GM12878 (cell line): Measurements from ENCODE around the gene SEPTIN11.

Experiments
- EP300 ChIP-seq, 2 experiments: fragments of 150-350 bp in 1 of 2; IDR thresholded peaks; 2 replicates each; pipeline ENCODE4 v1.6.1; 2011 to 2012; ENCODE audit warnings: low read depth in 2 of 2, low read length in 2 of 2, borderline replicate concordance in 1 of 2, improper control_type of control experiment in 1 of 2, inconsistent platforms in 1 of 2; ENCODE audit not compliant: control insufficient read depth in 1 of 2
- PAX8 ChIP-seq: fragments of 450-650 bp; IDR thresholded peaks from 2 replicates; pipeline ENCODE4 v1.6.1; 2017; ENCODE audit warnings: mild to moderate bottlenecking, moderate library complexity

- TF ChIP-seq EP300 (IDR thresholded peaks at IDR 0.05; ENCODE audit: borderline replicate concordance in 1 of 2, control insufficient read depth in 1 of 2, low read depth in 2 of 2, low read length in 2 of 2) (no peak), PAX8 (no peak)
Measured at GRCh38 chr4:76950052-76950955, 752 bp downstream of the SEPTIN11 start.
